GM21526 (cell line): ENCODE measurements around the gene SPACA7.

ENCODE experiments used
- ATAC-seq: cut with Tn5 transposase; IDR thresholded peaks from one replicate; pipeline ENCODE4 v1.9.1; 2021; ENCODE audit warnings: moderate library complexity; ENCODE audit not compliant: unreplicated experiment, low FRiP score

SPACA7 gene

GRCh38 chr13:112457485-112457884 lies 81.3 kb downstream of the SPACA7 start:
- ATAC-seq, result no peak

DNA sequence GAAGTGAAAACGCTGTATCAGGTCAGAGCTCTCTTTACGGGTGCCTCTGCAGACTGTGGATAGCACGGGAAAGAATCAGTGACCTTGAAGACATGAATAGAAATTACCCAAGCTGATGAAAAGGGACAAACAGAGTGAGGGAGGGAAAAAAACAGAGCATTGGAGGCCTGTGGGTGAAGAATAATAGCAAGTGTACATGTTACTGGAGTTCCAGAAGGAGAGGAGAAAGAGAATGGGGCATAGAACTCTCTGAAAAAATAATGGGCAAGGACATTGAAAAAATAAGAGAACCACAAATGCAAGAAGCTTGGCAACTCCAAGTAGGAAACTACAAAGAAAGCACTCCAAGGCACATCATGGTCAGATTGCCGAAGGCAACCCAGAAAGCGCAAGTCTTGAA lies 86.3 kb downstream of the SPACA7 start:
- no peak for ATAC-seq

- no peak for ATAC-seq
Measured at GRCh38 chr13:112464720-112465119, 88.6 kb downstream of the SPACA7 start.

- ATAC-seq, result no peak
Measured at GRCh38 chr13:112465251-112466131, 89.3 kb downstream of the SPACA7 start.

- no peak for ATAC-seq
Measured at GRCh38 chr13:112466132-112467058, 90.2 kb downstream of the SPACA7 start.

DNA sequence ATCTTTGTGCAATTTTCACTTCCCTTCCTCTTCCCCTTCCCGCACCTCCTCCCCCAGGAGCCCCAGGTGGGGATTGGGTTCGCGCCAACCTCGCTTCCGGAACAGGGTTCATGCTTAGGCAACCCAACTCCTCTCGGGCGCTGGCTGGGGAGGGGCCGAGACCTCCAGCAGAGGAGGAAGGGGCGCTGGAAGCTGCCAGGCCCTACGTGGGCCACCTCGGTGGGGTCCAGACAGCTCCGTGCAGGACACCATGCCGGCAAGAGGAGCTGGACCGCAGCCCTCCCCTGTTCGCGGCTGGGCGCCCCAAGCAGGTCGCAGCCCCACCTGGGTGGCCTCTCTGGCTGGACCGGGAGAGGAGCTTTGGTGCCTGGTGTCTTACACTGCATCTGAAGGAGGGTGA lies 91.1 kb downstream of the SPACA7 start:
- no peak for ATAC-seq

DNA sequence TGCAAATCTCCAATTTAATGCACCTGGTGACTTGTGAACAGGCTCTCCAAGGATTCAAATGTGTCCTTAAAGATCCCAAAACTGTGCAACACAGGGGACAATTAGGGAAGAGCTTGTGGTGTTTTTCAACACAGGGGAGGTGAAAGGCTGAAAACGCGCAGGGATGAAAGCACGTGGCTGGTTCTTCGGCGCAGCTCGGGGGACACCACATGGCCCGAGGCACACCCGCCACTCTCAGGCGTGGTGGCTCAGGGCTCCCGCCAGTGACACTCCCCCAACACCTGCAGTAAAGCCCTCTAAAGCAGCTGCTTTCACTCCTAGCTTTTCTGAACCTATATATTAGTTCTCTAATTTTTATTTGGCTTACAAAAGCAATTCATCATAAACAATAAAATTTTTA lies 91.9 kb downstream of the SPACA7 start:
- ATAC-seq, result no peak

- no peak for ATAC-seq
Measured at GRCh38 chr13:112469071-112469745, 93.1 kb downstream of the SPACA7 start.

DNA sequence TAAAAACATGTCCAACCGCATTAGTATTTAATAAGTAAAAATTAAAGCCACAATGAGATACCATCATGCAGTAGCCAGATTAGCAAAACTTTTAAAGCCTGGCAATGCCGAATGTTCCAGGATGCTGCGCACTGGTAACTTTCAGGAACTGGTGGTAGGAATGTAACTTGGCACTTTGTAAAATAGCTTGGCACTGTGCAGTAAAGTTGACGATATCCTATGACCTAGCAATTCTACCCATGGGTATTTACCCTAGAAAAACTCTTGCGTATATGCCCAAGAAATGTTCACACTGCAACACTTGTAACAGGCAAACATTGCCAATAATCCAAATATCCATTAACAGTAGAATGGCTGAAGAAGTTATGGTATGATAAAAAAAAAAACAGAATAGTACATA lies 97.7 kb downstream of the SPACA7 start:
- ATAC-seq, result no peak

DNA sequence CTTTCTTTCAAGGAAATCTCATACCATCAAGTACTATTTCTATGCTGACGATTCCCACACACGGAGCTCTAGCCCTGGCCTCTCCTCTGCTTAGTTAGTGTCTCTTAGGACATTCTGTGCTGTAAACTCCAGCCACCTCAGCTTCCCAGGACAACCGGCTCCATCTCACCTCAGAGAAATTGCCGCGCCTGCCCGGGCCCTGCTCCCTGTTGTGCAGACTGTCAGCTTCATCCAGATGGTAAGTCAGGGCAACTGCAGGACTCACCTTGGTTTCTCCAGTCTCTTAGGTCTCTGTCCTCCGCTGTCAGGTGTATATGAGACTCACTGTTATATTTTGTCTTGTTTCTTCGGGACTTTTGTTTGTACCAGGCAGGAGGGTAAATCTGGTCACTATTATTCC lies 98.7 kb downstream of the SPACA7 start:
- ATAC-seq, result no peak

DNA sequence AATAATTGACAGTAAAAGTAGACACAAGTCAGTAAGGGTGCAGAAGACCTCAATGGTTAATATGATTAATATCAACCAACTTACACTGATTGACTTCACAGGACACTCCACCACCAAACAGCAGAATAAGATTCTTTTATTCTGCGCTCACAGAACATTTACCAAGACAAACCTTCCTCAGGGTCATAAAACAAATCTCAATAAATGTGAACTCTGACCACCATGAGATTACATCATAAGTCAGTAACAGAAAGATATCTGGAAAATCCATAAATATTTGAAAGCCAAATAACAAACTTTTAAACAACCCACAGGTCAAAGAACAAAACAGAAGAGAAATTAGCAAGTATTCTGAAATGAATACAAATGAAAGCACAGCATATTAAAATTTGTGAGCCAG lies 99.7 kb downstream of the SPACA7 start:
- ATAC-seq, result no peak

DNA sequence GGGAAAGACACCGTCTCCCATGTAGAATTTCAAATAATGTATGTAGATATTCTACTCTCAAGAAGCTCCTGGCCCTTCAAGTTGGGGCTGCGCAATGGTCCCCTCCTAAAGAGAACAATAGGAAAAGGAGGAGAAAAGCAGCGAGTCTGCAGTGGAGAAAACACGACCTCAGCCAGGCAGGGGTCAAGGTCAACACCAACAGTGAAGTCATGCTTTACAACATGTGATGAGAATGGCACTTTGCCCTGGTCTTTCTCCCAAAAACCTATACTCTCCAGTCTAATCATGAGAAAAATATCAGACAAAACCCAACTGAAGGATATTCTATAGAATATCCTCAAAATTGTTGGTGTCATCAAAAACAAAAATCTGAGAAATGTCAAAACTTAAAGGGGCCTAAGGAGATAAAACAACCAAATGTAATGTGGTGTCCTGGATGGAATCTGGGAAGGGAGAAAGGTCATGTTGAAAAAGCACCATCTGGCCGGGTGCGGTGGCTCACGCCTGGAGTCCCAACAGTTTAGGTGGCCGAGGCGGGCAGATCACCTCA lies 101.0 kb downstream of the SPACA7 start:
- ATAC-seq, result no peak

DNA sequence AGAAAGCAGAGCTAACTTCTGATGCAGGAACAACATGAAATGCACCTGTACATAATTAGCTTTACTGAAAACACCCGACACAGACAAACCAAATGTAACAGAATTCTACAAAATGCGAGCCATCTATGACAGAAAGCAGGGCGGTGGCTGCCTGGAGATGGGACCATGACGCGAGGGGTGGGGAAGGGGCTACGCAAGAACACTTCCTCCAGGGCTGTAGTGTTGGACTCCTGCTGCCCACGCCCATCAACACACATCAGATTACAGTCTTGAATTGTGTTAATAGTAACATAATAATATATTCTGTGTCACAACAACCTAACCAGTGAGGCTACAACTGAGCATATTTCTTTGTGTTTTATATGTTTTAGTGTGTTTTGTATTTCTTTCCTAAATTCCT lies 103.2 kb downstream of the SPACA7 start:
- no peak for ATAC-seq

- no peak for ATAC-seq
Measured at GRCh38 chr13:112481458-112481857, 105.3 kb downstream of the SPACA7 start.

DNA sequence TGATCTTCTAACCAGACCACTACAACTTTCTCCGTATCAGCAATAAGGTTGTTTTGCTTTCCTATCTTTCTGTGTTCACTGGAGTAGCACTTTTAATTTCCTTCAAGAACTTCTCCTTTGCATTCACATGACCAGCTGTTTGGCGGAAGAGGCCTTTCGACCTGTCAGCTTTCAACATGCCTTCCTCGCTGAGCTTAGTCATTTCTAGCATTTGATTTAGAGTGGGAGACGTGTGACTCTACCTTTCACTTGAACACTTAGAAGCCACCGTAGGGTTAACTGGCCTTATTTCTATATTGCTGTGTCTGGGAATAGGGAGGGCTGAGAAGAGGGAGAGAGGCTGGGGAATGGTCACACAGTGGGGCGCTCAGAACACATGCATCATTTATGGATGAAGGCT lies 107.1 kb downstream of the SPACA7 start:
- ATAC-seq, result no peak
